Uterus (tissue), 2 donors: ENCODE measurements around the gene TADA2B.

Source experiments
- POLR2A ChIP-seq, 2 donors: fragments of 450-650 bp; IDR thresholded peaks; one replicate each; pipeline ENCODE4 v1.6.1; 2016; ENCODE audit warnings: antibody characterized with exemption in 2 of 2, mild to moderate bottlenecking in 1 of 2, moderate library complexity in 1 of 2
- TF ChIP-seq, protein P1 (sequence below), 4 experiments: fragments of 200-600 bp in 2 of 4; fragments of 450-650 bp in 2 of 4; sonication (generic) in 2 of 4; IDR thresholded peaks; one replicate each; pipeline ENCODE4 v1.5.1; 2016 to 2019; ENCODE audit warnings: antibody characterized with exemption in 4 of 4, mild to moderate bottlenecking in 2 of 4, moderate library complexity in 1 of 4

DNA sequence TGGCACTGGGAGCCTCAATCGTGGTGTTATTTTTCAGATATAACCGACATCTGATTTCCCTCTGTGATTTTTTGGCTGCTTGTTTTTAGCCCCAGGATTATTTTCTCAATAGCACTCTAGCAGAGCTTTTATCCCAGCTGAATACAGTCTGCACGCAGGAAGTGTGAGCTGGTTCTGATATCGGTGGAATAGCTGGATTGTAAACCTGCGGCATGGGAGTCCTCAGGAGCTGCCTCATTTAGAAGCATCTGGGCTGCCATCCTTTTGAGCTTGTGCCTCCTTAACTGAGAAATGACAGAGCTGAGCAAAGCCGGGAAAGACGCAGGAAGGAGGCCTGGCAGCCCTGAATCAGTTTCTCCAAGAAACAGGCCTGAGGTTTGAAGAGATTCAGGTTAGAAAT, 53.1 kb downstream of the TADA2B start:
- TF ChIP-seq, protein P1, sequence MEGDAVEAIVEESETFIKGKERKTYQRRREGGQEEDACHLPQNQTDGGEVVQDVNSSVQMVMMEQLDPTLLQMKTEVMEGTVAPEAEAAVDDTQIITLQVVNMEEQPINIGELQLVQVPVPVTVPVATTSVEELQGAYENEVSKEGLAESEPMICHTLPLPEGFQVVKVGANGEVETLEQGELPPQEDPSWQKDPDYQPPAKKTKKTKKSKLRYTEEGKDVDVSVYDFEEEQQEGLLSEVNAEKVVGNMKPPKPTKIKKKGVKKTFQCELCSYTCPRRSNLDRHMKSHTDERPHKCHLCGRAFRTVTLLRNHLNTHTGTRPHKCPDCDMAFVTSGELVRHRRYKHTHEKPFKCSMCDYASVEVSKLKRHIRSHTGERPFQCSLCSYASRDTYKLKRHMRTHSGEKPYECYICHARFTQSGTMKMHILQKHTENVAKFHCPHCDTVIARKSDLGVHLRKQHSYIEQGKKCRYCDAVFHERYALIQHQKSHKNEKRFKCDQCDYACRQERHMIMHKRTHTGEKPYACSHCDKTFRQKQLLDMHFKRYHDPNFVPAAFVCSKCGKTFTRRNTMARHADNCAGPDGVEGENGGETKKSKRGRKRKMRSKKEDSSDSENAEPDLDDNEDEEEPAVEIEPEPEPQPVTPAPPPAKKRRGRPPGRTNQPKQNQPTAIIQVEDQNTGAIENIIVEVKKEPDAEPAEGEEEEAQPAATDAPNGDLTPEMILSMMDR (IDR thresholded peaks at IDR 0.05): no peak
- no peak for TF ChIP-seq POLR2A (IDR thresholded peaks at IDR 0.05)
